WERI-Rb-1 (cell line): Measurements from ENCODE around the gene ZNF274.
A peak's percentile ranks its signal among the peaks of the same experiment; 100 is the strongest.
"Not testable (repeated sequence)": the region's sequence is repeated elsewhere in the genome, so short reads cannot be mapped to it uniquely, and the experiment has no call there.

Source experiments
- DNase-seq: peaks from one replicate; pipeline ENCODE4 v3.0.0-alpha.2; 2020
- H3K27ac ChIP-seq: fragments of 250-450 bp; sonication (Bioruptor Pico); 2 replicates; pipeline ENCODE4 v1.5.1; 2020; ENCODE audit warnings: mild to moderate bottlenecking, moderate library complexity
- H3K27me3 ChIP-seq: fragments of 250-450 bp; sonication (Bioruptor Pico); 2 replicates; pipeline ENCODE4 v1.5.1; 2021; ENCODE audit warnings: mild to moderate bottlenecking, low read depth, moderate library complexity; ENCODE audit not compliant: insufficient read depth, severe bottlenecking
- H3K36me3 ChIP-seq: fragments of 250-450 bp; sonication (Bioruptor Pico); 2 replicates; pipeline ENCODE4 v1.5.1; 2020; ENCODE audit warnings: mild to moderate bottlenecking, moderate library complexity
- H3K4me3 ChIP-seq: 2 replicates; pipeline ENCODE4 v1.5.1; 2011; ENCODE audit warnings: low read depth, mild to moderate bottlenecking, control low read depth, low read length
- H3K9me3 ChIP-seq: fragments of 250-450 bp; sonication (Bioruptor Pico); 2 replicates; pipeline ENCODE4 v1.5.1; 2021; ENCODE audit warnings: mild to moderate bottlenecking, moderate library complexity; ENCODE audit not compliant: severe bottlenecking
- TF ChIP-seq, protein P1 (sequence below): IDR thresholded peaks from 2 replicates; pipeline ENCODE4 v1.5.1; 2011; ENCODE audit warnings: low read depth, mild to moderate bottlenecking, control low read depth, inconsistent platforms, low read length

ZNF274 gene

DNA sequence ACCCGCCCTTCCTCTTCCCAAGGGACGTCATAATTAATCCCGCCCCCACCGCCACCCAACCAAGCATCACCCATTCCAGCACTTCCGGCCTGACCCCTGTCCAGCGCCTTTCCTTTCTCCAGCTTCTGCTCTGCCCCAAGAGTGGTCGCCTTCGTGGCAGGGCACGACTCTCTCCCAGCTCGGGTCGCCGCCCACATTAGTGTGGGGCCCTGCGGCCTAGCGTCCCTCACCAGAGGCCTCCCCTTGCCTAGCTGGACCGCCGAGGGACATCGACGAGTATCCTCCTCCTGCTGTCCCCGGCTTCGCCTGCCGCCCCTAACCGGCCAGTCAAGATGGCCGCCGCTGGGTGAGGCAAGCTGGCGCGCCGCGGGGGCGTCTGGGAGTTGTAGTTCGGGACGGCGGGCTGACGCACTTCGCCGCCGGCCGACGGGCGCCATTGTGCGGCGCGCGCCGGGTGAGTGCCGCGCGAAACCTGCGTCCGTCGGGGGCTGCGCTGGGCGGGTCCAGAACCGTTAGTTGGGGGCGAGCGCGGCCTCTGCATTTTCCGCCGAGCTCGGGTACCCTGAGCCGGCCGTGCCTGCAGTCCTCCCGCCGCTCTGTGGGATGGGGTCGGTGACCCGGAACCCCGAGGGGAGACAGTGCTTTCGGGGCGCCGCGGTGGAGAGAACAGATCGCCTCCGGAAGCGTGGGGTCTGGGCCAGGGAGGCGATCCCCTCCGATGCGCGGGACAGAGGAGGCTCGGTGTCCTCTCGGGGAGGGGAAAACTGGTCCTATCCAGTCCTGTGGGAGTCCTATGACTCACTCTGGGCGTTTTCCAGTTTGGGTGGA, at the start of gene ZNF274:
Gene ZNF274, plus strand, starts transcription at position 73 of the 828 bp plus-strand sequence. CDS start 905 bp downstream, outside the sequence.
- peak; percentile 96 for DNase-seq
- H3K4me3 ChIP-seq: peak within 1 kb of the TSS; percentile 95
- H3K9me3 ChIP-seq: peaks cover 35% of the 10 kb centered on the region
- peak within 1 kb of the TSS; percentile 99 for H3K27ac ChIP-seq
- H3K36me3 ChIP-seq: peaks cover 55% of the 10 kb centered on the region
- H3K27me3 ChIP-seq: no peaks in the 10 kb centered on the region
- TF ChIP-seq, protein P1, sequence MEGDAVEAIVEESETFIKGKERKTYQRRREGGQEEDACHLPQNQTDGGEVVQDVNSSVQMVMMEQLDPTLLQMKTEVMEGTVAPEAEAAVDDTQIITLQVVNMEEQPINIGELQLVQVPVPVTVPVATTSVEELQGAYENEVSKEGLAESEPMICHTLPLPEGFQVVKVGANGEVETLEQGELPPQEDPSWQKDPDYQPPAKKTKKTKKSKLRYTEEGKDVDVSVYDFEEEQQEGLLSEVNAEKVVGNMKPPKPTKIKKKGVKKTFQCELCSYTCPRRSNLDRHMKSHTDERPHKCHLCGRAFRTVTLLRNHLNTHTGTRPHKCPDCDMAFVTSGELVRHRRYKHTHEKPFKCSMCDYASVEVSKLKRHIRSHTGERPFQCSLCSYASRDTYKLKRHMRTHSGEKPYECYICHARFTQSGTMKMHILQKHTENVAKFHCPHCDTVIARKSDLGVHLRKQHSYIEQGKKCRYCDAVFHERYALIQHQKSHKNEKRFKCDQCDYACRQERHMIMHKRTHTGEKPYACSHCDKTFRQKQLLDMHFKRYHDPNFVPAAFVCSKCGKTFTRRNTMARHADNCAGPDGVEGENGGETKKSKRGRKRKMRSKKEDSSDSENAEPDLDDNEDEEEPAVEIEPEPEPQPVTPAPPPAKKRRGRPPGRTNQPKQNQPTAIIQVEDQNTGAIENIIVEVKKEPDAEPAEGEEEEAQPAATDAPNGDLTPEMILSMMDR: no peak

- DNase-seq: no peak
- H3K27me3 ChIP-seq: no peaks in the 10 kb centered on the region
- TF ChIP-seq, protein P1: no peak
- H3K9me3 ChIP-seq: peaks cover 22% of the 10 kb centered on the region
- H3K27ac ChIP-seq: no peak overlapping the region
- peaks cover 63% of the 10 kb centered on the region for H3K36me3 ChIP-seq
- H3K4me3 ChIP-seq: no peak overlapping the region
Observed at GRCh38 chr19:58134244-58134643, 48.6 kb upstream of the ZNF274 start.

GRCh38 chr19:58145849-58146248, 37.0 kb upstream of the ZNF274 start:
- H3K4me3 ChIP-seq: no peak overlapping the region
- TF ChIP-seq, protein P1: no peak
- peaks cover 22% of the 10 kb centered on the region for H3K36me3 ChIP-seq
- H3K27ac ChIP-seq: no peak overlapping the region
- no peaks in the 10 kb centered on the region for H3K27me3 ChIP-seq
- no peak for DNase-seq
- peaks cover 7% of the 10 kb centered on the region for H3K9me3 ChIP-seq

DNA sequence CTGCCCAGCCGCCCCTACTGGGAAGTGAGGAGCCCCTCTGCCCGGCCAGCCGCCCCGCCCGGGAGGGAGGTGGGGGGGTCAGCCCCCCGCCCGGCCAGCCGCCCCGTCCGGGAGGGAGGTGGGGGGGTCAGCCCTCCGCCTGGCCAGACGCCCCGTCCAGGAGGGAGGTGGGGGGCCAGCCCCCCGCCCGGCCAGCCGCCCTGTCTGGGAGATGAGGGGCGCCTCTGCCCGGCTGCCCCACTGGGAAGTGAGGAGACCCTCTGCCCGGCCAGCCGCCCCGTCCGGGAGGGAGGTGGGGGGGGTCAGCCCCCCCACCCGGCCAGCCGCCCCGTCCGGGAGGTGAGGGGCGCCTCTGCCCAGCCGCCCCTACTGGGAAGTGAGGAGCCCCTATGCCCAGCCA, 35.4 kb upstream of the ZNF274 start:
- H3K4me3 ChIP-seq, H3K9me3 ChIP-seq, H3K36me3 ChIP-seq, DNase-seq, H3K27ac ChIP-seq, H3K27me3 ChIP-seq: not testable (repeated sequence)

DNA sequence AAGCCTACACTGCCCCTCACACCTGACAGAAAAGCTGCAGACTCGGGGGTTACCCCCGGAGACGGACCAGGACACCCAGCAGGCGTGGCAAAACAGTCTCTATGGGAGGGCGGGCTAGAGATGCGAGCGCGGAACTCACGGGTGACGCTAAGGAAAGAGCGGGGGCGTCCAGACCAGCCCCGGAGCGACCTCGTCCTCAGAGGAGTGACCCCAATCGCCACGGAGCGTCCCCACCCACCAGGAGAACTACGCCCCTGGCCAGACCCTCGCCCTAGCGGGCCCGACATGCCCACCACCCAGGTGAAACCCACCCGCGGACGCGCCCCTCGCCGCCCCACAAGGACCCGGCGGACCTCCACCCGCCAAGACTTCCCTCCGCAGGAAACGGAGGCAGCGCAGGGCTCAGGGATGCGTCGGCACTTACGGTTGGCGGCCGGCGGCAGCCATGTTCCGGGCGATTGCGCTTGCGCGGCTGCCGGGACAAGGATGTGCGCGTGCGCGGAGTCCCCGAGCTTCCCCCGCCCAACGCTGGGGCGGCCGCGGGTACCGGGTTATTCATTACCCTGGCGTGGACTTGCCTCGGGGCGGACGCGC, 32.4 kb upstream of the ZNF274 start, which contains the start of gene ZNF329:
Gene ZNF329, minus strand, starts transcription at position 462 of the 594 bp plus-strand sequence. CDS start 21,286 bp downstream, outside the sequence.
- H3K27ac ChIP-seq: peak within 1 kb of the TSS; percentile 86
- peak; percentile 90 for DNase-seq
- no peaks in the 10 kb centered on the region for H3K36me3 ChIP-seq
- H3K4me3 ChIP-seq: peak within 1 kb of the TSS; percentile 67
- H3K27me3 ChIP-seq: no peaks in the 10 kb centered on the region
- peaks cover 7% of the 10 kb centered on the region for H3K9me3 ChIP-seq
- TF ChIP-seq, protein P1: no peak

- Histone ChIP-seq H3K27ac (no peak overlapping the region), H3K4me3 (no peak overlapping the region), H3K9me3 (peaks cover 6% of the 10 kb centered on the region), H3K27me3 (no peaks in the 10 kb centered on the region), H3K36me3 (no peaks in the 10 kb centered on the region)
- DNase-seq: no peak
- TF ChIP-seq, protein P1: no peak
Observed at GRCh38 chr19:58153386-58153785, 29.5 kb upstream of the ZNF274 start.
